GM12875 (cell line): ENCODE results near the gene SEC22A.

Experiments used
- H3K4me3 ChIP-seq: one replicate; pipeline ENCODE4 v1.5.1; 2011; ENCODE audit warnings: low read depth, low read length, control low read depth
- TF ChIP-seq, protein P1 (sequence below): IDR thresholded peaks from 2 replicates; pipeline ENCODE4 v1.5.1; 2011; ENCODE audit warnings: low read depth, mild to moderate bottlenecking, control low read depth, inconsistent platforms, low read length, moderate library complexity, borderline replicate concordance; ENCODE audit not compliant: insufficient read depth

Gene SEC22A

DNA sequence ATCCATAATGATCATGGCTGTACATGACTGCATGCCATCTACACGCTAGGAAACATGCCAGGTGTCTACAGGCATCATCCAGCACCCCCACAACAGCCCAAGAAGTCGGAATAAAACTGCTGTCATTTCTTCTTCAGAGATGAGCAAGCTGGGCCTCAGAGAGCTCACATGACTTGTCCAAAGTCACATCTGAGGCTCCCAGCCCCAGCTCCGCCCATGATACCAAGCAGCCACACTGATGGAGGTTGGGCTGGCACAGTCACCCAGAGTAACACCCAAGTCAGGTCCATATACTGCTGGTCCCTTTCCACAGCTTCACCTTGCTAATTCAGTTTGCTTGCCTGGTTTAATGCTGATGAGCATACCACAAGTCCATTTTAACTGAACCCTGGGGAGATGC is 116.6 kb downstream of the SEC22A start:
- TF ChIP-seq, protein P1, sequence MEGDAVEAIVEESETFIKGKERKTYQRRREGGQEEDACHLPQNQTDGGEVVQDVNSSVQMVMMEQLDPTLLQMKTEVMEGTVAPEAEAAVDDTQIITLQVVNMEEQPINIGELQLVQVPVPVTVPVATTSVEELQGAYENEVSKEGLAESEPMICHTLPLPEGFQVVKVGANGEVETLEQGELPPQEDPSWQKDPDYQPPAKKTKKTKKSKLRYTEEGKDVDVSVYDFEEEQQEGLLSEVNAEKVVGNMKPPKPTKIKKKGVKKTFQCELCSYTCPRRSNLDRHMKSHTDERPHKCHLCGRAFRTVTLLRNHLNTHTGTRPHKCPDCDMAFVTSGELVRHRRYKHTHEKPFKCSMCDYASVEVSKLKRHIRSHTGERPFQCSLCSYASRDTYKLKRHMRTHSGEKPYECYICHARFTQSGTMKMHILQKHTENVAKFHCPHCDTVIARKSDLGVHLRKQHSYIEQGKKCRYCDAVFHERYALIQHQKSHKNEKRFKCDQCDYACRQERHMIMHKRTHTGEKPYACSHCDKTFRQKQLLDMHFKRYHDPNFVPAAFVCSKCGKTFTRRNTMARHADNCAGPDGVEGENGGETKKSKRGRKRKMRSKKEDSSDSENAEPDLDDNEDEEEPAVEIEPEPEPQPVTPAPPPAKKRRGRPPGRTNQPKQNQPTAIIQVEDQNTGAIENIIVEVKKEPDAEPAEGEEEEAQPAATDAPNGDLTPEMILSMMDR: no peak
- H3K4me3 ChIP-seq: no peak overlapping the region

DNA sequence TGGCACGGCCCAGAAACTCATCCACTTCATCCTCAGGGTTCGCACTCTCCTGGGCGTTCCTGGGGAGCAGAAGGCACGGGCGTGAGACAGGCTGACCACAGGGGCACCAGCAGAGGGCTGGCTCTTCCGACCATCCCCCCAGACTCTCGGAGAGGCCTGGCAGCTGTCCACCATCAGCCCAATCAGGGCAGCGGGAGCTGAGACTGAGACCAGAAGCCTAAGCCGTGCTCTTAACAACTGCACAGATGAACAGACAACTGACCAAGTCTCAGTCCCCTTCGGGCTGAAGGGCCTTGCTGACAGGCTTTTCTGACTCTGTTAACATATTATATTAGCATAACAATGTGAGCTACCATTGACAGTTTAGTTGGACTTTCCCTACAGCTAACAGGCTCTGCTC is 118.0 kb downstream of the SEC22A start:
- TF ChIP-seq, protein P1: no peak
- H3K4me3 ChIP-seq: no peak overlapping the region

DNA sequence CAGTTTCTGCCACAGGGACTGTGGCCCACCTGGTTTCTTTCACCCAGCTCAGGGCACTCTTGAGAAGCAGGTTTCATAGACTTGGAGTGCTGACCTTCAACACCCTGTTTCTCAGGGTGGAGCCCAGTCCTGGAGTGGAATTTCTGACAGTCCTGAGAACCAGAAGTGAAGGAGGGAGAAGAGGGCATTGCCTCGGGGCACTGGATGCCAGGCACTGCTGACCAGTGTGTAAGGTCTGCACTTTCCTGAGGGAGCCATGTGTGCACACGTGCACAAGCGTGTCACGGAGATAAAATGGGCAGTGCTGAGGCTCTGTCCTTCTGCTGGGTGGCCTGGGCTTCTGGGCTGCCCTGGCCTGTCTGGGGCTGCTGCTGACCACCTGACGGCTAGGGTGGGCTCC is 118.5 kb downstream of the SEC22A start:
- H3K4me3 ChIP-seq: no peak overlapping the region
- TF ChIP-seq, protein P1: no peak

DNA sequence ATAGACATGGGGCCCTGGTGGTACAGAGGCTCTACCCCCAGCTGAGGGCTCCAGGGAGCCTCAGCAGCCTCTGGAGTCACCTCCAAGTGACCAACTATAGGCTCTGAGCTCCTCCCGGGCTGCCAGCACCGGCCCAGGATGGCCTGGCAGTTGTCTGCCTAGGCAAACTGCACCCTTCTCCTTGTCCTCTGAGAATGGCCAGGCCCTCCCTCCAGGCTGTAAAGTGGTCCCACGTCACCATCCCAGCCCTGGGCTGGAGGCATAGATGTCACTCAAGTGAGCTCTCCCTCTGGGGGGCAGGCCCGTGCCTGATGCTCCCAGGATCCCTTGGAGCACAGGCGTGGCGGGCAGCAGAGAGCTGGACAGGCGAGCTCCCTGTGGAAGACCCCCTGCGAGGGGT is 120.1 kb downstream of the SEC22A start:
- no peak overlapping the region for H3K4me3 ChIP-seq
- TF ChIP-seq, protein P1: no peak

DNA sequence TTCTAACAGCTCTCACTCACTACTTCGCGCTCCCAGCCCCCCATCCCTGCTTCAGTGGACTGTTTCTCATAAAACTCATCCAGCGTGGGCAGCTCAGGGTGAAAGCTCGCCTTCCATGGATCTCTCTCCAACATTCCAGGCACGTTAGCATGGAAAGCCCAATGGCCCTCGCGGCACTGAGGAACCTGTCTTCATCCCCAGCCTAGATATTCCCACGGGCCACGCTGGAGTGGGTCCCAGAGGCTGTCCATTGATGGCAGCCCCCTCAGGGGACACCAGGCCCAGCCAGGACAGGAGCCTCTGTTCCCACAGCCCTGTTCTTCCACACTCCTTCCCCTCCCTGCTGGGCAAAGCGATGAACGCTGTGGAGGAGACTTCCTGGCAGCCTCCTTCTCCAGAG is 121.1 kb downstream of the SEC22A start:
- TF ChIP-seq, protein P1: no peak
- H3K4me3 ChIP-seq: no peak overlapping the region
